Keratinocyte (primary cell): ENCODE results near the gene DNAH3.

Experiments used
- EZH2 ChIP-seq: IDR thresholded peaks from one replicate; pipeline ENCODE4 v1.6.1; 2012; ENCODE audit warnings: inconsistent platforms, mild to moderate bottlenecking, low read length, moderate library complexity
- TF ChIP-seq, protein P1 (sequence below), 3 experiments: IDR thresholded peaks in 1 of 3; conservative IDR thresholded peaks in 1 of 3; optimal IDR thresholded peaks in 1 of 3; 2 replicates in 2 of 3; 3 replicates in 1 of 3; pipeline versions ENCODE3 to v1.5.1; 2011; ENCODE audit warnings: low read length in 3 of 3, mild to moderate bottlenecking in 3 of 3, moderate library complexity in 2 of 3, control low read depth in 1 of 3, inconsistent platforms in 1 of 3; ENCODE audit not compliant: insufficient read depth in 2 of 3; ENCODE audit errors: extremely low read depth in 1 of 3

DNA sequence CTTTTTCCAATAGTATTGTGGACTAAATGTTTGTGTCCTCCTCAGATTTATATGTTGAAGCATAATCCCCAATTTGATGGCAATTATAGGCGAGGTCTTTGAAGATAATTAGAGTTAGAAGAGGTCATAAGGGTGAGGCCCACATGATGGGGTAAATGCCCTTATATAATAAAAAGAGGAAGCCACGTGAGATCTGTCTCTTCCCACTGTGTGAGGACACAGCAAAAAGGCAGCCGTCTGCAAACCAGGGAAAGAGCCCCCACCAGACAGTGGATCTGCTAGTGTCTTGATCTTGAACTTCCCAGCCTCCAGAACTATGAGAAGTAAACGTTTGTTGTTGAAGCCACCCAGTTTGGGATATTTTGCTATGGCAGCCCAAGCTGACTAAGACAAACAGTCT, 174.1 kb downstream of the DNAH3 start:
- TF ChIP-seq, protein P1, sequence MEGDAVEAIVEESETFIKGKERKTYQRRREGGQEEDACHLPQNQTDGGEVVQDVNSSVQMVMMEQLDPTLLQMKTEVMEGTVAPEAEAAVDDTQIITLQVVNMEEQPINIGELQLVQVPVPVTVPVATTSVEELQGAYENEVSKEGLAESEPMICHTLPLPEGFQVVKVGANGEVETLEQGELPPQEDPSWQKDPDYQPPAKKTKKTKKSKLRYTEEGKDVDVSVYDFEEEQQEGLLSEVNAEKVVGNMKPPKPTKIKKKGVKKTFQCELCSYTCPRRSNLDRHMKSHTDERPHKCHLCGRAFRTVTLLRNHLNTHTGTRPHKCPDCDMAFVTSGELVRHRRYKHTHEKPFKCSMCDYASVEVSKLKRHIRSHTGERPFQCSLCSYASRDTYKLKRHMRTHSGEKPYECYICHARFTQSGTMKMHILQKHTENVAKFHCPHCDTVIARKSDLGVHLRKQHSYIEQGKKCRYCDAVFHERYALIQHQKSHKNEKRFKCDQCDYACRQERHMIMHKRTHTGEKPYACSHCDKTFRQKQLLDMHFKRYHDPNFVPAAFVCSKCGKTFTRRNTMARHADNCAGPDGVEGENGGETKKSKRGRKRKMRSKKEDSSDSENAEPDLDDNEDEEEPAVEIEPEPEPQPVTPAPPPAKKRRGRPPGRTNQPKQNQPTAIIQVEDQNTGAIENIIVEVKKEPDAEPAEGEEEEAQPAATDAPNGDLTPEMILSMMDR (optimal IDR thresholded peaks at IDR 0.05 in 1 of 3, IDR thresholded peaks at IDR 0.05 in 1 of 3, conservative IDR thresholded peaks at IDR 0.05 in 1 of 3; ENCODE audit: extremely low read depth in 1 of 3, insufficient read depth in 2 of 3, low read length in 3 of 3) = no peak
- TF ChIP-seq EZH2 = no peak
